GM21528 (cell line): Measurements from ENCODE around the gene KIDINS220.

Source experiments
- ATAC-seq: cut with Tn5 transposase; IDR thresholded peaks from one replicate; pipeline ENCODE4 v1.9.1; 2021; ENCODE audit warnings: mild to moderate bottlenecking, moderate library complexity; ENCODE audit not compliant: unreplicated experiment, low FRiP score

The KIDINS220 gene

GRCh38 chr2:8836971-8837794 lies at the start of gene KIDINS220:
TSS of gene KIDINS220 (minus strand) at chr2:8837613. CDS start at chr2:8827093, 10,520 bp downstream.
- ATAC-seq = peak; percentile 91

- no peak for ATAC-seq
Observed at GRCh38 chr2:8886876-8887275, 49.5 kb upstream of the KIDINS220 start.

DNA sequence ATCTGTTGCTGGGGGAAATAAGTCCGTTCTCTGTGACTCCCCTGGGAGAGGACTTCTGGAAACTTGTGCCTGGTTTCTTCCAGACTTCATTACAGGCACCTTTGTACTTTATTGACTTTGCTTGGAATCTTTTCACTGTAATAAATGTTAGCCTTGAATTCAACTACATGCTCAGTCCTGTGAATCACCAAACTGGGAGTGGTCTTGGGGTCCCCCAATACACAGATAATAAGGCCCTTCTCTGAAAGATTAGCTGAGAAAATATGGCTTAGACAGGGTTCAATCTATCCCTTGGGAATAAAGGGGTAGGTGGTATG lies 48.7 kb upstream of the KIDINS220 start:
- ATAC-seq = no peak

DNA sequence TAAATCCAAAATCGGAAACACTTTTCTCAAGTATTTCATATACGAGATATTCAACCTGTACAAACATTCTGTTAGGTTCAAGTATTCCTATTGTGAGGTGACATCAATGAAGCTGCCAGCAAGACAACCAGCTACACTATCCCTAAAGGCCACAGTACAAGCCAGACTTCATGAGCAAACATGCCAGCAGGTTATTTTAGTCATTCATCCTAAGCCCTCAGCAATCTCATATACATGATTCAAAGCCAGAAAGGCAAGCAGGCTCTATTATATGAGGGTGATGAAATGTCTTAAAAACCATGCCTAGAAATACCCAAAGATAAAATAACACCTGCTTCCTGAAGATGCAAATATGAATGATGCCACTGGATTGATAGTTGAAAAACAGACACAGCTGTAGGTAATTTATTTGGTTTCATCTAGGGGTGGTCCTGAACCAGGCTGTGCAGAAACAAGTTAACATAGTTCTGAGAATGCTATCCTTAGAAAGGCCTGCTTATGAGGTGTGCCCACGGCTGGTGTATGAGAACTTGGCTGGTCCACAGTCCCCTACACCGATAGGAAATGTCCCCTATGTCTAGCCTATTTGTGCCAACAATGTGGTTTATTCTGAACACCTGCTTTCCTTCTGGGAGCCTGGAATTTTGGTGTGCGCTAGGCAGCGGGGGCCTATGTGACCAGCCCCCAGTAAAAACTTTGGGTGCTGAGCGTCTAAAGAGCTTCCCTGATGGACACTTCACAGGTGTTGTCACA lies 48.2 kb upstream of the KIDINS220 start:
- no peak for ATAC-seq

GRCh38 chr2:8884812-8885211 lies 47.4 kb upstream of the KIDINS220 start:
- no peak for ATAC-seq

DNA sequence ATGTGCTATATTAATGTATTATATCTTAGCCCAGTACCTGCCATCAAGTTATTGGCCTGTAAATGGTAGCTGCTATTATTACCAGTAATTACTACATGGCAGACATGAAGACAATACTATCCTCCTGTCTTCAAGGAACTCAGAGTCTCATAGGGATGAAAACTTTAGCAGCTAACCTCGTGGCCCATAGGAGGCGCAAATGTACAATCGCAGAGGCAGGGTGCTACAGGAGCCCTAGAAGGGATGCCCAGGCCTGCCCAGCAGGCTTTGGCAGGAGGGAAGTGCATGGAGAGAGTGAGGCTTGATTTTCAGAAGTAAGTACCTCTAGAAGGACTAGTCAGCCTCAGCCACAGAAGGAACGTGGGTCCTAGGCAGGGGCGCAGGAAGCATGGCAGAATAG lies 44.7 kb upstream of the KIDINS220 start:
- no peak for ATAC-seq

GRCh38 chr2:8877894-8878293 lies 40.5 kb upstream of the KIDINS220 start:
- ATAC-seq = no peak

DNA sequence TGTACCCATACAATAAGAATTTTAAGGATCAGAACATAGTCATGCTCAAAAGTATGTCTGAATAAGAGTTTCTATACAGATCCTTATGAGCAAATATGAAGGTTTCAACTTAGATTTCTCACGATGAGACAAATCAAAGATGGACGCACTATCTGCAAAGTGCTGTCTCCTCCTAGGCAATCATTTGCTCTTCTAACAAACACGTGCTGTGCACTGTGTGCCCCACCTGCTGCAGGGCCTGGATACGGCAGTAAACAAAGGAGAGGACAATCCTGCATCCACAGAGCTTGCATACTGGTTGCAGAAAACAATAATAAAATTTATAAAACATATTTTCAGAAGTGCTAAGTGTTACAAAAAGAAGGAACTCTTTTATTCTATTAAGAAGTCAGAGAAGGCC lies 39.9 kb upstream of the KIDINS220 start:
- no peak for ATAC-seq

GRCh38 chr2:8876628-8877027 lies 39.2 kb upstream of the KIDINS220 start:
- no peak for ATAC-seq

GRCh38 chr2:8872821-8873432 lies 35.5 kb upstream of the KIDINS220 start:
- ATAC-seq = no peak

DNA sequence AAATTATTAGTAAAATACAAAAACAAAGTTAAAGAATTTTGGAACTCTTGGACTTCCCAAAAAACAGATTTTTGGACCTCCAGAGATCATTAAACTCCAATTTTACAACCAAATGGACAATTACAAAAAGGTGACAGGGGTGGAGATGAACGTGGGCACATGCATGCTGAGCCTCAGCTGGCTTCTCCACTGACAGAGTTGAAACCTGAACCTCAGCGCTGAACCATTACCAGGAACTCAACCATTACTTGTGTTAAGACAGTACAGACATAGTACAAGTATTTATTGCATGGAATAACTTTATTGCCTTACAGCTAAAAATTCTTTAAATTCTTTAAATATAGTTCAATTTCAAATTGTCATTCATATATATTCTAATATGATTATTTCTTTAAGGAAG lies 33.0 kb upstream of the KIDINS220 start:
- no peak for ATAC-seq

- ATAC-seq = no peak
Observed at GRCh38 chr2:8867363-8867762, 29.9 kb upstream of the KIDINS220 start.

GRCh38 chr2:8863331-8863953 lies 26.0 kb upstream of the KIDINS220 start:
- ATAC-seq = no peak

- no peak for ATAC-seq
Observed at GRCh38 chr2:8862230-8862629, 24.8 kb upstream of the KIDINS220 start.

GRCh38 chr2:8861797-8862196 lies 24.4 kb upstream of the KIDINS220 start:
- no peak for ATAC-seq

DNA sequence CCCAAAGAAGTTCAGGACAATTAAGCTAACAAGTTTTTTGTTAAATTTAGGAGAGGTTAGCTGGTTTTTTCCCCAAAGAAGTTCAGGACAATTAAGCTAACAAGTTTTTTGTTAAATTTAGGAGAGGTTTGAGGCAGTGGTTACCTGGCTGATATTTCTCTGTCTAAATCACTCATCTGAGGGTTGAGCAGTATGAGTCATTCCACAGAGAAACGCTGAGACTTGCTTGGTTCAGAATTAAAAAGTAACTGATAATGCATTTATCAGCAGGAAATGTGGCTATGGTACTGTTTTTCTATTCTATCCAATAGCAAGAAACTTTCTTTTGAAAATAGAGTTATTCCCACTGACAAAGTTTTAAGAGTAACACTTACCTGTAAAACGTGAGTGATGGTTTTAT lies 22.8 kb upstream of the KIDINS220 start:
- ATAC-seq = no peak

GRCh38 chr2:8858910-8859309 lies 21.5 kb upstream of the KIDINS220 start:
- no peak for ATAC-seq

- ATAC-seq = no peak
Observed at GRCh38 chr2:8858264-8858663, 20.9 kb upstream of the KIDINS220 start.

DNA sequence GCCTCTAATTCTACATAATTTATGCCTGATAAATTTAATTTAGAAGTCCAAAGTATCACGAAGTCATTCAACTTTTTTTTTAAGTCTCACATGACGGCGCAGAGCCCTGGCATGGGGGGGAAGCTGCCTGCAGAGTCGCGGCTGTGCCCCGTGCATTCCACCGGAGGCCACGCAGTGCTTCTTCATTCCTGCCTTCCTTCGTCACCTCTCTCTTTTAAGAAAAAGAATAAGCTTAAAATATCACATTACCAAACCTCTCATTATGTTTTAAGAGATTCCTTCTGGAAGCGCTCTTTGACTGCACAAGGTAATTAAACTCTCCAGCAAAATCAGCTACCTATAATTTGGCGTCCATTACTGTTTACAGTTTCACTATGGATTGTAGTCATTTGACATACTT lies 20.3 kb upstream of the KIDINS220 start:
- no peak for ATAC-seq

DNA sequence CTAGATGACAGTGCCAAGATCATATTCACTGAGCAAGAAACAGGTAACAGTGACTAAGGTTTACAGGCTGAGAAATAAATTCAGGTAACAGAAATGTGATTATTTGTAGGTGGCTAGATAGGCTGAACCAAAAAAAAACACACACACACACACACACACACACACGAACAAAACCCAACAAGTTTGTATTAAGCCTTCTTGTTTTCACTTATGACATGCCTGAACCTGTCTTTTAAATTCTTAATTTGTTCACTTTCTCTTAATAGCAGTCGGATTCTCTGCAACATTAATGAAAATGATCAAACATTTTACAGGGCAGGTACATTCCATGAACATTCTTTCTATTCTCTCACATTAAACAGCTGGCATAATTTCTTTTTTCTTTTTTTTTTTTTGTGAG lies 18.8 kb upstream of the KIDINS220 start:
- ATAC-seq = no peak

- no peak for ATAC-seq
Observed at GRCh38 chr2:8855010-8855409, 17.6 kb upstream of the KIDINS220 start.
